H9 (cell line): ENCODE data around the gene AJAP1. TPM values are rescaled to one million over a fixed set of nuclear protein-coding genes. Genes with fewer than 3 reads are reported as not detected.

Experiments
- DNase-seq: peaks from one replicate; pipeline ENCODE4 v3.0.0-alpha.2; 2017
- H2AFZ ChIP-seq: one replicate; pipeline ENCODE4 v1.6.1; 2013; ENCODE audit warnings: mild to moderate bottlenecking, low read length, control low read depth, moderate library complexity
- H2AK5ac ChIP-seq: 2 replicates; pipeline ENCODE4 v1.6.1; 2013; ENCODE audit warnings: low read length, control low read depth, mixed read lengths; ENCODE audit not compliant: insufficient read length
- H2BK120ac ChIP-seq: one replicate; pipeline ENCODE4 v1.6.1; 2013; ENCODE audit warnings: low read depth, mild to moderate bottlenecking, low read length, control low read depth, inconsistent platforms; ENCODE audit not compliant: poor library complexity, severe bottlenecking
- H2BK12ac ChIP-seq: 2 replicates; pipeline ENCODE4 v1.6.1; 2013; ENCODE audit warnings: low read length, control low read depth, mixed read lengths, low read depth; ENCODE audit not compliant: insufficient read length
- H2BK15ac ChIP-seq: 2 replicates; pipeline ENCODE4 v1.6.1; 2013; ENCODE audit warnings: low read depth, low read length, control low read depth
- H2BK20ac ChIP-seq: one replicate; pipeline ENCODE4 v1.6.1; 2013; ENCODE audit warnings: low read depth, mild to moderate bottlenecking, low read length, control low read depth, inconsistent platforms; ENCODE audit not compliant: poor library complexity, severe bottlenecking
- H2BK5ac ChIP-seq: 2 replicates; pipeline ENCODE4 v1.6.1; 2013; ENCODE audit warnings: low read length, control low read depth, mixed read lengths; ENCODE audit not compliant: insufficient read length
- H3K14ac ChIP-seq: 2 replicates; pipeline ENCODE4 v1.6.1; 2013; ENCODE audit warnings: low read length, control low read depth; ENCODE audit not compliant: insufficient read depth
- H3K18ac ChIP-seq: 2 replicates; pipeline ENCODE4 v1.6.1; 2013; ENCODE audit warnings: low read depth, mild to moderate bottlenecking, mixed read lengths, low read length, control low read depth; ENCODE audit not compliant: insufficient read length
- H3K23ac ChIP-seq: 2 replicates; pipeline ENCODE4 v1.6.1; 2013; ENCODE audit warnings: low read length, control low read depth, mixed read lengths, low read depth; ENCODE audit not compliant: insufficient read length
- H3K23me2 ChIP-seq: 2 replicates; pipeline ENCODE4 v1.6.1; 2013; ENCODE audit warnings: low read depth, mild to moderate bottlenecking, mixed read lengths, low read length, control low read depth; ENCODE audit not compliant: insufficient read length, poor library complexity, severe bottlenecking
- H3K27ac ChIP-seq: 2 replicates; pipeline ENCODE4 v1.5.1; 2013; ENCODE audit warnings: low read length, control low read depth, mixed read lengths, low read depth; ENCODE audit not compliant: insufficient read length
- H3K27me3 ChIP-seq: 2 replicates; pipeline ENCODE4 v1.6.1; 2013; ENCODE audit warnings: low read length, control low read depth, inconsistent platforms; ENCODE audit not compliant: insufficient read depth
- H3K4ac ChIP-seq: 2 replicates; pipeline ENCODE4 v1.6.1; 2013; ENCODE audit warnings: low read depth, mild to moderate bottlenecking, control low read depth, inconsistent platforms, low read length, moderate library complexity
- H3K4me1 ChIP-seq: 2 replicates; pipeline ENCODE4 v1.6.1; 2013; ENCODE audit warnings: low read length, control low read depth, inconsistent platforms; ENCODE audit not compliant: insufficient read depth
- H3K4me2 ChIP-seq: 2 replicates; pipeline ENCODE4 v1.6.1; 2013; ENCODE audit warnings: low read length, control low read depth, mixed read lengths; ENCODE audit not compliant: insufficient read length, insufficient read depth
- H3K56ac ChIP-seq: 2 replicates; pipeline ENCODE4 v1.6.1; 2013; ENCODE audit warnings: low read depth, mild to moderate bottlenecking, mixed read lengths, low read length, control low read depth; ENCODE audit not compliant: insufficient read length
- H3K79me1 ChIP-seq: 2 replicates; pipeline ENCODE4 v1.6.1; 2013; ENCODE audit warnings: low read depth, mild to moderate bottlenecking, moderate library complexity, low read length, control low read depth, inconsistent platforms; ENCODE audit not compliant: insufficient read depth, poor library complexity, severe bottlenecking
- H3K79me2 ChIP-seq: 2 replicates; pipeline ENCODE4 v1.6.1; 2013; ENCODE audit warnings: low read length, control low read depth, inconsistent platforms; ENCODE audit not compliant: insufficient read depth
- H3K9ac ChIP-seq: 2 replicates; pipeline ENCODE4 v1.6.1; 2013; ENCODE audit warnings: low read length, control low read depth, mixed read lengths; ENCODE audit not compliant: insufficient read length; ENCODE audit errors: extremely low read depth
- H3K9me3 ChIP-seq: one replicate; pipeline ENCODE4 v1.6.1; 2013; ENCODE audit warnings: low read depth, low read length, inconsistent platforms; ENCODE audit not compliant: control insufficient read depth
- H3T11ph ChIP-seq: one replicate; pipeline ENCODE4 v1.6.1; 2013; ENCODE audit warnings: mild to moderate bottlenecking, low read length, control low read depth, inconsistent platforms
- H4K20me1 ChIP-seq: one replicate; pipeline ENCODE4 v1.6.1; 2013; ENCODE audit not compliant: control insufficient read depth, insufficient read length, insufficient read depth
- H4K5ac ChIP-seq: 2 replicates; pipeline ENCODE4 v1.6.1; 2013; ENCODE audit warnings: low read depth, mild to moderate bottlenecking, mixed read lengths, low read length, control low read depth; ENCODE audit not compliant: insufficient read length
- H4K8ac ChIP-seq: replicated peaks from 2 replicates; pipeline ENCODE4 v1.6.1; 2013; ENCODE audit warnings: low read length, control low read depth, mixed read lengths, low read depth; ENCODE audit not compliant: insufficient read length
- H4K91ac ChIP-seq: 2 replicates; pipeline ENCODE4 v1.6.1; 2013; ENCODE audit warnings: low read depth, mild to moderate bottlenecking, moderate library complexity, mixed read lengths, low read length, control low read depth; ENCODE audit not compliant: insufficient read length
- H3K27ac Mint-ChIP-seq, 3 experiments: 2 replicates in 2 of 3; 3 replicates in 1 of 3; pipeline ENCODE4 v1.8.0; 2020 to 2021; ENCODE audit warnings: mixed read lengths in 3 of 3, mild to moderate bottlenecking in 1 of 3, moderate library complexity in 1 of 3
- H3K27me3 Mint-ChIP-seq: 2 replicates; pipeline ENCODE4 v1.8.0; 2021; ENCODE audit warnings: low read depth, mild to moderate bottlenecking, moderate library complexity, mixed read lengths
- H3K36me3 Mint-ChIP-seq, 3 experiments: 2 replicates in 2 of 3; 3 replicates in 1 of 3; pipeline ENCODE4 v1.8.0; 2020 to 2021; ENCODE audit warnings: low read depth in 3 of 3, mixed read lengths in 3 of 3; ENCODE audit not compliant: insufficient read depth in 1 of 3
- H3K4me1 Mint-ChIP-seq, 2 experiments: 2 replicates each; pipeline ENCODE4 v1.8.0; 2020; ENCODE audit warnings: mixed read lengths in 2 of 2
- H3K4me3 Mint-ChIP-seq, 2 experiments: 2 replicates in 1 of 2; 3 replicates in 1 of 2; pipeline ENCODE4 v1.8.0; 2020 to 2021; ENCODE audit warnings: mild to moderate bottlenecking in 2 of 2, mixed read lengths in 2 of 2, moderate library complexity in 1 of 2
- H3K9me3 Mint-ChIP-seq, 2 experiments: 2 replicates in 1 of 2; 3 replicates in 1 of 2; pipeline ENCODE4 v1.8.0; 2020; ENCODE audit warnings: mild to moderate bottlenecking in 2 of 2, mixed read lengths in 2 of 2, moderate library complexity in 1 of 2
- WGBS: extraction: QIAGEN DNeasy Blood & Tissue Kit; methylation state at CpG from one replicate; pipeline ENCODE4 v1.1.7; 2013; ENCODE audit warnings: missing lambda C conversion rate, low lambda C conversion rate, mixed read lengths; ENCODE audit not compliant: insufficient read length; ENCODE audit errors: extremely low coverage; 5-methylcytosine and 5-hydroxymethylcytosine counted together
- total RNA-seq: library from RNA; stranded (reverse); gene quantifications from 2 replicates; pipeline ENCODE4 v1.2.1, GENCODE V29; 2021
- TF ChIP-seq, protein P1 (sequence below): fragments of 200-600 bp; sonication (generic); conservative IDR thresholded peaks from 3 replicates; pipeline ENCODE4 v1.8.0; 2021; ENCODE audit warnings: antibody characterized with exemption, mild to moderate bottlenecking

The AJAP1 gene
- total RNA-seq, 1 experiment from 2014 or later = 8.6 TPM

DNA sequence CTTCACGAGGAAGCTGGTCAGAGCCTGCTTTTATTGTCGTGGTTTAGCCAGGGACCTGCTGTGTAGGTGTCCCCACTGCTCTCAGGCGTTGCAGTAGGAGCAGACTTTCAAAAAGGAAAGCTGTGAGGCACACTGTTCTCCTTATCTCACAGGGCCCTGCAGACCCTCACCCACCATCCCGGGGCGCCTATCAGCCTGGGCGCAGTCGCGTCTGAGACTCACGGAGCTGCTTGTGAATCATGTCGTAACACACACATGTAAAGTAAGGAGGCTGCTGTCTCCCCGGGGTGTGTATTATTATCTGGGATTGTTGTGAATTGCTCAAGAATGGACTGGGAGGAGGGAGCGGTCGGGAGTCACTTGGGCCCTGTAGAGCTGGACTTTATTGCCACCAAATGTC, 17.4 kb downstream of the AJAP1 start:
- no peak overlapping the region for H2BK20ac ChIP-seq
- no peaks in the 10 kb centered on the region for H3K23me2 ChIP-seq
- no peaks in the 10 kb centered on the region for H3K4me1 ChIP-seq
- no peak overlapping the region for H2BK15ac ChIP-seq
- DNase-seq = no peak
- H4K8ac ChIP-seq = no peak overlapping the region
- no peak overlapping the region for H3K23ac ChIP-seq
- H2BK5ac ChIP-seq = no peak overlapping the region
- H3K79me1 ChIP-seq = no peaks in the 10 kb centered on the region
- no peaks in the 10 kb centered on the region for H3K9me3 ChIP-seq
- no peak overlapping the region for H3K18ac ChIP-seq
- H3K9ac ChIP-seq = no peak overlapping the region
- no peak overlapping the region for H2AFZ ChIP-seq
- Mint-ChIP-seq H3K27me3 (no peaks in the 10 kb centered on the region; the same call in none of the 2 replicates), H3K27ac (peak overlapping the region in 1 of 3 experiments; percentile 52; a peak in 1 of 7 replicates), H3K4me1 (0 out of 4 replicates have a peak, but pooled peaks cover 0 to 3% of the 10 kb centered on the region in 2 experiments), H3K36me3 (peaks cover 0 to 16% (median 14%) of the 10 kb centered on the region in 3 experiments; a peak in 5 of 7 replicates), H3K4me3 (no peak overlapping the region), H3K9me3 (peaks cover 8 to 14% of the 10 kb centered on the region in 2 experiments)
- H4K20me1 ChIP-seq = no peaks in the 10 kb centered on the region
- H3K27ac ChIP-seq = no peak overlapping the region
- H3K4me2 ChIP-seq = no peak overlapping the region
- no peak overlapping the region for H3K4ac ChIP-seq
- no peak overlapping the region for H3K14ac ChIP-seq
- no CpG with 5 or more reads among the region's 13 CpGs for WGBS
- H3K27me3 ChIP-seq = no peaks in the 10 kb centered on the region
- H4K91ac ChIP-seq = no peak overlapping the region
- H4K5ac ChIP-seq = no peak overlapping the region
- H2AK5ac ChIP-seq = no peak overlapping the region
- no peaks in the 10 kb centered on the region for H3K79me2 ChIP-seq
- H3K56ac ChIP-seq = no peak overlapping the region
- no peak overlapping the region for H3T11ph ChIP-seq
- TF ChIP-seq, protein P1, sequence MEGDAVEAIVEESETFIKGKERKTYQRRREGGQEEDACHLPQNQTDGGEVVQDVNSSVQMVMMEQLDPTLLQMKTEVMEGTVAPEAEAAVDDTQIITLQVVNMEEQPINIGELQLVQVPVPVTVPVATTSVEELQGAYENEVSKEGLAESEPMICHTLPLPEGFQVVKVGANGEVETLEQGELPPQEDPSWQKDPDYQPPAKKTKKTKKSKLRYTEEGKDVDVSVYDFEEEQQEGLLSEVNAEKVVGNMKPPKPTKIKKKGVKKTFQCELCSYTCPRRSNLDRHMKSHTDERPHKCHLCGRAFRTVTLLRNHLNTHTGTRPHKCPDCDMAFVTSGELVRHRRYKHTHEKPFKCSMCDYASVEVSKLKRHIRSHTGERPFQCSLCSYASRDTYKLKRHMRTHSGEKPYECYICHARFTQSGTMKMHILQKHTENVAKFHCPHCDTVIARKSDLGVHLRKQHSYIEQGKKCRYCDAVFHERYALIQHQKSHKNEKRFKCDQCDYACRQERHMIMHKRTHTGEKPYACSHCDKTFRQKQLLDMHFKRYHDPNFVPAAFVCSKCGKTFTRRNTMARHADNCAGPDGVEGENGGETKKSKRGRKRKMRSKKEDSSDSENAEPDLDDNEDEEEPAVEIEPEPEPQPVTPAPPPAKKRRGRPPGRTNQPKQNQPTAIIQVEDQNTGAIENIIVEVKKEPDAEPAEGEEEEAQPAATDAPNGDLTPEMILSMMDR = no peak
- H2BK12ac ChIP-seq = no peak overlapping the region
- no peak overlapping the region for H2BK120ac ChIP-seq
